Ecto neural progenitor cell (in vitro differentiated cells): ENCODE measurements around the gene ZFAND6.

Experiments
- DNase-seq: peaks from one replicate; pipeline ENCODE4 v3.0.0-alpha.2; 2018; ENCODE audit warnings: low spot score

Gene ZFAND6

GRCh38 chr15:80052597-80053304 is 6.7 kb upstream of the ZFAND6 start:
- DNase-seq: no peak

- no peak for DNase-seq
These were observed 3.5 kb upstream of the ZFAND6 start for GRCh38 chr15:80055933-80056332.

GRCh38 chr15:80058044-80058443 is 1.4 kb upstream of the ZFAND6 start:
- DNase-seq: no peak

GRCh38 chr15:80059786-80060355 is 395 bp downstream of the ZFAND6 start:
- DNase-seq: no peak

GRCh38 chr15:80060356-80061006 is 1.0 kb downstream of the ZFAND6 start:
- no peak for DNase-seq

- no peak for DNase-seq
These were observed 2.1 kb downstream of the ZFAND6 start for GRCh38 chr15:80061582-80061981.

- no peak for DNase-seq
These were observed 7.4 kb downstream of the ZFAND6 start for GRCh38 chr15:80066912-80067311.

GRCh38 chr15:80068578-80068977 is 9.1 kb downstream of the ZFAND6 start:
- DNase-seq: no peak

- DNase-seq: no peak
These were observed 11.4 kb downstream of the ZFAND6 start for GRCh38 chr15:80070840-80071239.

- DNase-seq: no peak
These were observed 12.2 kb downstream of the ZFAND6 start for GRCh38 chr15:80071652-80072051.

- no peak for DNase-seq
These were observed 13.0 kb downstream of the ZFAND6 start for GRCh38 chr15:80072285-80072994.

GRCh38 chr15:80073197-80073596 is 13.7 kb downstream of the ZFAND6 start:
- DNase-seq: no peak

GRCh38 chr15:80076321-80077318 is 17.1 kb downstream of the ZFAND6 start:
- DNase-seq: no peak

GRCh38 chr15:80081390-80081789 is 21.9 kb downstream of the ZFAND6 start:
- no peak for DNase-seq

GRCh38 chr15:80087104-80087503 is 27.6 kb downstream of the ZFAND6 start:
- no peak for DNase-seq

- DNase-seq: no peak
These were observed 30.6 kb downstream of the ZFAND6 start for GRCh38 chr15:80090041-80090440.

GRCh38 chr15:80090879-80091503 is 31.5 kb downstream of the ZFAND6 start:
- no peak for DNase-seq

GRCh38 chr15:80093854-80094418 is 34.5 kb downstream of the ZFAND6 start:
- no peak for DNase-seq

- DNase-seq: no peak
These were observed 36.0 kb downstream of the ZFAND6 start for GRCh38 chr15:80095511-80095910.

GRCh38 chr15:80095969-80096368 is 36.5 kb downstream of the ZFAND6 start:
- no peak for DNase-seq

GRCh38 chr15:80098341-80098740 is 38.9 kb downstream of the ZFAND6 start:
- DNase-seq: no peak
